ENCODE data around the gene RELA.

DNA sequence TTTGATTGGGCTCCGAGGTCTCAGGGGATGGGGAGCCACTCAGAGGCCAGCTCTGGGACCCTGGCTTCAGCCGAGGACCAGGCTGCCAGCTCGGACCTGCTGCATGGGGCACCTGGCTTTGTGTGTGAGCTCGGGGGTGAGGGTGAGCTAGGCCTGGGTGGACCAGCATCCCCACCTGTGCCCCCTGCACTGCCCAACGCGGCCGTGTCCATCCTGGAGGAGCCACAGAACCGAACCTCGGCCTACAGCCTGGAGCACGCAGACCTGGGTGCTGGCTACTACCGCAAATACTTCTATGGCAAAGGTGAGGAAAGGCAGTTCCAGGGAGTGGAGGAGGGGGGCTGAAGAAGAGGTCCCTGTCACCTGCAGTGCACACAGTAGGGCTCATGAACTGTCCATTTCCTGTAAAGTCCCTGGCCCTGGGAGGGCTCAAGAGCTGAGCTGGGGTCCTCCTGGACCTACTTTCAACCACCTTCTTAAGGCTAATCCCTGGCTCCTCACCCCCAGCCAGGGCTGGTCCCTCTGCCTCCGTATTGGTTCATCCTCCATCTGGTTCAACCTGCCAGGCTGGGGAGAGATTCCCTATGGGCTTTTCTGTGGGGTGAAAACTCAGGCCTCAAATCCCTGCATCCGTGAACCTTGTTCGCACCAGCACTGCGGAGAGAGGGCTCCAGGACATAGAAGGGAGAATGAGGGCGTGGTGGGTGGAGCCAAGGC lies 21.3 kb downstream of the RELA start:
- TF ChIP-seq FOXK1 (CRISPR knock-in tag; IDR thresholded peaks at IDR 0.05; ENCODE audit: borderline replicate concordance, low read depth) (no peak), SPEN (CRISPR knock-in tag; IDR thresholded peaks at IDR 0.05; ENCODE audit: low read depth) (no peak)
- TF ChIP-seq, protein P1, sequence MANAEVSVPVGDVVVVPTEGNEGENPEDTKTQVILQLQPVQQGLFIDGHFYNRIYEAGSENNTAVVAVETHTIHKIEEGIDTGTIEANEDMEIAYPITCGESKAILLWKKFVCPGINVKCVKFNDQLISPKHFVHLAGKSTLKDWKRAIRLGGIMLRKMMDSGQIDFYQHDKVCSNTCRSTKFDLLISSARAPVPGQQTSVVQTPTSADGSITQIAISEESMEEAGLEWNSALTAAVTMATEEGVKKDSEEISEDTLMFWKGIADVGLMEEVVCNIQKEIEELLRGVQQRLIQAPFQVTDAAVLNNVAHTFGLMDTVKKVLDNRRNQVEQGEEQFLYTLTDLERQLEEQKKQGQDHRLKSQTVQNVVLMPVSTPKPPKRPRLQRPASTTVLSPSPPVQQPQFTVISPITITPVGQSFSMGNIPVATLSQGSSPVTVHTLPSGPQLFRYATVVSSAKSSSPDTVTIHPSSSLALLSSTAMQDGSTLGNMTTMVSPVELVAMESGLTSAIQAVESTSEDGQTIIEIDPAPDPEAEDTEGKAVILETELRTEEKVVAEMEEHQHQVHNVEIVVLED (CRISPR knock-in tag; IDR thresholded peaks at IDR 0.05; ENCODE audit: borderline replicate concordance), result no peak

Measured in HepG2 (cell line).